ENCODE data around the gene NRG4.
"Not testable (repeated sequence)": the region's sequence is repeated elsewhere in the genome, so short reads cannot be mapped to it uniquely, and the experiment has no call there.

NRG4 gene

GRCh38 chr15:76011627-76012551, at the start of gene NRG4:
NRG4 (minus strand) TSS chr15:76012424; CDS start chr15:76011230, 1,194 bp downstream.
- no peaks in the 10 kb centered on the region for H3K36me3 ChIP-seq (ENCODE audit: insufficient read depth, low read length)
- peaks cover 4% of the 10 kb centered on the region for H3K4me1 ChIP-seq (ENCODE audit: insufficient read depth, low read length)
- H3K4me3 ChIP-seq (ENCODE audit: low read length) = no peak within 1 kb of the TSS
- H3K27me3 ChIP-seq (ENCODE audit: insufficient read depth, low read length) = no peaks in the 10 kb centered on the region
- no peak within 1 kb of the TSS for H2AFZ ChIP-seq (ENCODE audit: low read depth, low read length)
- no peaks in the 10 kb centered on the region for H3K9me3 ChIP-seq (ENCODE audit: low read length)

GRCh38 chr15:76061700-76062099, 49.5 kb upstream of the NRG4 start:
- H3K27me3 ChIP-seq (ENCODE audit: insufficient read depth, low read length) = peaks cover 54% of the 10 kb centered on the region
- H2AFZ ChIP-seq (ENCODE audit: low read depth, low read length) = no peak overlapping the region
- H3K4me3 ChIP-seq (ENCODE audit: low read length) = no peak overlapping the region

GRCh38 chr15:76060118-76060989, 48.1 kb upstream of the NRG4 start:
- no peaks in the 10 kb centered on the region for H3K36me3 ChIP-seq (ENCODE audit: insufficient read depth, low read length)
- peaks cover 11% of the 10 kb centered on the region for H3K4me1 ChIP-seq (ENCODE audit: insufficient read depth, low read length)
- H2AFZ ChIP-seq (ENCODE audit: low read depth, low read length) = peak overlapping the region; percentile 92
- H3K27me3 ChIP-seq (ENCODE audit: insufficient read depth, low read length) = peaks cover 49% of the 10 kb centered on the region
- no peaks in the 10 kb centered on the region for H3K9me3 ChIP-seq (ENCODE audit: low read length)
- peak overlapping the region; percentile 74 for H3K4me3 ChIP-seq (ENCODE audit: low read length)

More at GRCh38 chr15:76061700-76062099, 49.5 kb upstream of the NRG4 start:
- Histone ChIP-seq H3K4me1 (ENCODE audit: insufficient read depth, low read length) (peaks cover 11% of the 10 kb centered on the region), H3K9me3 (ENCODE audit: low read length) (no peaks in the 10 kb centered on the region), H3K36me3 (ENCODE audit: insufficient read depth, low read length) (no peaks in the 10 kb centered on the region)

- Histone ChIP-seq H3K9me3 (ENCODE audit: low read length) (no peaks in the 10 kb centered on the region), H3K27me3 (ENCODE audit: insufficient read depth, low read length) (peaks cover 41% of the 10 kb centered on the region), H3K4me1 (ENCODE audit: insufficient read depth, low read length) (peaks cover 11% of the 10 kb centered on the region), H2AFZ (ENCODE audit: low read depth, low read length) (peak within 1 kb of the TSS; percentile 92), H3K4me3 (ENCODE audit: low read length) (peak within 1 kb of the TSS; percentile 74), H3K36me3 (ENCODE audit: insufficient read depth, low read length) (no peaks in the 10 kb centered on the region)
Measured at GRCh38 chr15:76059320-76060117, 47.3 kb upstream of the NRG4 start, which contains the start of gene TMEM266. TMEM266 (plus strand) TSS chr15:76059985; CDS start chr15:76134264, 74,279 bp downstream.

GRCh38 chr15:76058714-76059319, 46.6 kb upstream of the NRG4 start:
- H2AFZ ChIP-seq (ENCODE audit: low read depth, low read length) = peak overlapping the region; percentile 70
- no peaks in the 10 kb centered on the region for H3K36me3 ChIP-seq (ENCODE audit: insufficient read depth, low read length)
- H3K9me3 ChIP-seq (ENCODE audit: low read length) = no peaks in the 10 kb centered on the region
- peak overlapping the region; percentile 53 for H3K4me3 ChIP-seq (ENCODE audit: low read length)
- peaks cover 34% of the 10 kb centered on the region for H3K27me3 ChIP-seq (ENCODE audit: insufficient read depth, low read length)
- H3K4me1 ChIP-seq (ENCODE audit: insufficient read depth, low read length) = peaks cover 11% of the 10 kb centered on the region

- no peak overlapping the region for H3K4me3 ChIP-seq (ENCODE audit: low read length)
- peaks cover 24% of the 10 kb centered on the region for H3K27me3 ChIP-seq (ENCODE audit: insufficient read depth, low read length)
- H3K9me3 ChIP-seq (ENCODE audit: low read length) = no peaks in the 10 kb centered on the region
- peaks cover 11% of the 10 kb centered on the region for H3K4me1 ChIP-seq (ENCODE audit: insufficient read depth, low read length)
- H2AFZ ChIP-seq (ENCODE audit: low read depth, low read length) = no peak overlapping the region
- H3K36me3 ChIP-seq (ENCODE audit: insufficient read depth, low read length) = no peaks in the 10 kb centered on the region
Measured at GRCh38 chr15:76057332-76058000, 45.2 kb upstream of the NRG4 start.

GRCh38 chr15:76056931-76057330, 44.7 kb upstream of the NRG4 start:
- H3K36me3 ChIP-seq (ENCODE audit: insufficient read depth, low read length) = no peaks in the 10 kb centered on the region
- no peak overlapping the region for H2AFZ ChIP-seq (ENCODE audit: low read depth, low read length)
- H3K27me3 ChIP-seq (ENCODE audit: insufficient read depth, low read length) = peaks cover 19% of the 10 kb centered on the region
- H3K4me3 ChIP-seq (ENCODE audit: low read length) = no peak overlapping the region
- no peaks in the 10 kb centered on the region for H3K9me3 ChIP-seq (ENCODE audit: low read length)
- H3K4me1 ChIP-seq (ENCODE audit: insufficient read depth, low read length) = peaks cover 11% of the 10 kb centered on the region

- not testable (repeated sequence) for H3K36me3 ChIP-seq (ENCODE audit: insufficient read depth, low read length); H3K4me3 ChIP-seq (ENCODE audit: low read length); H3K27me3 ChIP-seq (ENCODE audit: insufficient read depth, low read length); H3K9me3 ChIP-seq (ENCODE audit: low read length); H3K4me1 ChIP-seq (ENCODE audit: insufficient read depth, low read length); H2AFZ ChIP-seq (ENCODE audit: low read depth, low read length)
Measured at GRCh38 chr15:76054201-76054600, 42.0 kb upstream of the NRG4 start.

- H3K36me3 ChIP-seq (ENCODE audit: insufficient read depth, low read length) = no peaks in the 10 kb centered on the region
- no peak overlapping the region for H2AFZ ChIP-seq (ENCODE audit: low read depth, low read length)
- no peak overlapping the region for H3K4me3 ChIP-seq (ENCODE audit: low read length)
- H3K9me3 ChIP-seq (ENCODE audit: low read length) = no peaks in the 10 kb centered on the region
- peaks cover 6% of the 10 kb centered on the region for H3K4me1 ChIP-seq (ENCODE audit: insufficient read depth, low read length)
- no peaks in the 10 kb centered on the region for H3K27me3 ChIP-seq (ENCODE audit: insufficient read depth, low read length)
Measured at GRCh38 chr15:76038512-76038911, 26.3 kb upstream of the NRG4 start.

GRCh38 chr15:76035593-76035992, 23.4 kb upstream of the NRG4 start:
- peaks cover 6% of the 10 kb centered on the region for H3K4me1 ChIP-seq (ENCODE audit: insufficient read depth, low read length)
- H3K4me3 ChIP-seq (ENCODE audit: low read length) = no peak overlapping the region
- no peaks in the 10 kb centered on the region for H3K36me3 ChIP-seq (ENCODE audit: insufficient read depth, low read length)
- no peak overlapping the region for H2AFZ ChIP-seq (ENCODE audit: low read depth, low read length)
- H3K27me3 ChIP-seq (ENCODE audit: insufficient read depth, low read length) = no peaks in the 10 kb centered on the region
- no peaks in the 10 kb centered on the region for H3K9me3 ChIP-seq (ENCODE audit: low read length)

GRCh38 chr15:76034111-76034510, 21.9 kb upstream of the NRG4 start:
- Histone ChIP-seq H3K9me3 (ENCODE audit: low read length) (no peaks in the 10 kb centered on the region), H3K27me3 (ENCODE audit: insufficient read depth, low read length) (no peaks in the 10 kb centered on the region), H3K4me3 (ENCODE audit: low read length) (no peak overlapping the region), H2AFZ (ENCODE audit: low read depth, low read length) (no peak overlapping the region), H3K4me1 (ENCODE audit: insufficient read depth, low read length) (peaks cover 6% of the 10 kb centered on the region), H3K36me3 (ENCODE audit: insufficient read depth, low read length) (no peaks in the 10 kb centered on the region)

- no peaks in the 10 kb centered on the region for H3K27me3 ChIP-seq (ENCODE audit: insufficient read depth, low read length)
- no peak overlapping the region for H3K4me3 ChIP-seq (ENCODE audit: low read length)
- H2AFZ ChIP-seq (ENCODE audit: low read depth, low read length) = no peak overlapping the region
- H3K4me1 ChIP-seq (ENCODE audit: insufficient read depth, low read length) = peaks cover 6% of the 10 kb centered on the region
- no peaks in the 10 kb centered on the region for H3K36me3 ChIP-seq (ENCODE audit: insufficient read depth, low read length)
- no peaks in the 10 kb centered on the region for H3K9me3 ChIP-seq (ENCODE audit: low read length)
Measured at GRCh38 chr15:76033438-76033837, 21.2 kb upstream of the NRG4 start.

All from neuron (in vitro differentiated cells).